NOMO-1 (cell line): ENCODE measurements around the gene ARHGAP42.
"Not testable (repeated sequence)": the region's sequence is repeated elsewhere in the genome, so short reads cannot be mapped to it uniquely, and the experiment has no call there.

Source experiments
- DNase-seq, 2 experiments: peaks; one replicate each; lab custom pipeline; 2025; ENCODE audit not compliant: unreplicated experiment in 2 of 2; lab: John Stamatoyannopoulos, UW

The ARHGAP42 gene

DNA sequence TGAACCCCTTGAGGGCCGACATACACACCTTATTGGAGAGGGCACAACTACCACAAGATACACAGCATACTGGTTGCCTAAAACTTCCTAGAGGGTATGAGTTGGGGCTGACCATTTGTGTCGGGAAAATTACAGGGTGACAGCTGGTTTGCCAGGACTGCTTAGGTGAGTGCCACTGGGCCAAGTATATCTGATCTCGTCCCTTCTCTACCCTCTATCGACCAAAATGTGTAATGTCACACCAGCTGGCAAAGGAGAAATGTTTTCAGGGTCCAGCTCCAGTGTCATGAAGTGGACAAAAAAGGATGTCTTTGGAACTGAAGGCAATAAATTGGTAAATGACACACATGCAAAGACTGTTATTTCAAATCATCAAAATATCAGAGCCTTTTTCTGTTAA is 316.4 kb downstream of the ARHGAP42 start:
- no peak for DNase-seq

DNA sequence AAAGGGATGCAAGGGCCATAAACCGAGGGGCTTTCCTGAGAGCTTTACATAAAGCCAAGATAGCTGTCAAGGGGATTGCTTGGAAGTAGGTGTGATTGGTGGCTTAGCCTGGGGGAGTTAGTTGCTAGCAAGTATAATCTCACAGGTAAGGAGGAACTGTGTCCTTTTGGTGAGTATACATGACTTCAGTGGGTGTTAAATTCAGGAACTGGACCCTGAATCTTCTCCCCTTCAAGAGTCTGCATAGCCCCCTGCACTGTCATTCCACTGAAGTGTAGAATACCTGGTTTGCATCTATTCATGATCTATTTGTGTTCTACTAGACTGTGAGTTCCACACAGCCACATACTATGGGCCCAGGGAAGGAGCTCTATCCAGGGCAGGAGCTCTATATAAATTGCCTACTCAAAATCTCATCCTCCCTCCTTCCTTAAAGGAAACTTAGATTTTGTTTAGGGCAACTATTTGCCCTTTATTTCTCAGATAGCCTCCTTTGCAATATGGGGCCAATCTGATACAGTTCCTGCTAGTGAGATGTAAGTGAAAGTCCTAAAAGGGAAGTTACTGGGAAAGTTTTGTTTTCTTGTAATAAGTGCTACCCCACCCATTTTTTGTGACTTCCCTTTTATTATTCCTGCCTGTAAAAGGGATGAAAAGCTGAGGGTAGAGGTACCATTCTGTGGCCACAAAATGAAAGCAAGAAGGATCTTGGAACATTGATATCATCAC is 322.0 kb downstream of the ARHGAP42 start:
- DNase-seq: peak; percentile 33 to 71

DNA sequence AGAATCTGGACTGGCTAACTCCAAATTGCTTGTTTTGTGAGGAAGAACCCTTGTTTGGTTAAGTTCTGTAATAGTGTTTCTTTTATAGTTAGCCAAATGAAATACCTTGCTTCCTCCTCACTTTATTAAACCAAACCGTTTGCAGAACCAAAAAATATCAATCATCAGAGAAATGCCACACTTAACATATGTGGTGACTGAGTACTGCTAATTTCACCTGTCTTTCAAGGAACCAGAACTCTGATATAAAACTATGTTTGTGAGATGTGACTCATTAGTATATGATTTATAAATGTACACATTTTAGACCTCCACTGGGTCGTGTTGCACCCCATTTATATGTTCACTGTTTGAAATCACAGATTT is 322.6 kb downstream of the ARHGAP42 start:
- DNase-seq: no peak

DNA sequence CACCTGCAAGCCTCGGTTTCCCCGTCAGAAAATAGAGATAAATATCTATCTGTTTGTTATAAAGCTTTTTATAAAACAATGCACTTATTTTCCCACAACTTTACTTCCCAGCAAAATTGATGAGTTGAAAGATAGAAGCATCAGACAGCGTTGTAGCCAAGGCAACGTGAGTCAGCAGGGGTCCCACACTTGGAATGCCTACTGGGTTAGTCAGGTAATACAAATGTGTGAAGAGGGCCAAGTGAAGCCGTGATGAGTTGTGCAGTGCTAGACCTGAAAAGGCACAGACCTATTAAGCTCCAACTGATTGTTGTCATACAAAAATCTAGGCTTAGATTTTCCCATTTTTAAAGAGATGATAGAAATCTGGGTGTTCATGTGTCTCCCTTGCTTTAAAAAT is 323.8 kb downstream of the ARHGAP42 start:
- no peak for DNase-seq

DNA sequence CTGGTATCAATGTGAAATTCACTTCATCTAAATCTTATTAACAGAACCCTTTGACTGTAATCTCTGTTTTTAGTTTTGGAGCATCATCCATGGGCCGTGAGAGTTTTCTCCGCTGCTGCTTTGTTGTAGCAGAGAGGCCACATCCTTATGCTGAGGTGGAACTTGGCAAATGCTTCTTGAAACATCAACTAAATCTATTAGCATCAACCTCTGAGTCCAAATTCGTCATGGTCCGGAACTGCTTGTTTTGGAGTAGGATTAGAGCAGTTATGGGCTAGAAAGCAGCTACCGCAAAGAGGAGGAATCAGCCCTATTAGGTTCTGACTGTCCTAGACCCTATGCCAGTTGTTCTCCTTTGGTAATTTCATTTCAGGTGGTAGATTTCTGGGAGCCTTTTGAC is 324.8 kb downstream of the ARHGAP42 start:
- no peak for DNase-seq

DNA sequence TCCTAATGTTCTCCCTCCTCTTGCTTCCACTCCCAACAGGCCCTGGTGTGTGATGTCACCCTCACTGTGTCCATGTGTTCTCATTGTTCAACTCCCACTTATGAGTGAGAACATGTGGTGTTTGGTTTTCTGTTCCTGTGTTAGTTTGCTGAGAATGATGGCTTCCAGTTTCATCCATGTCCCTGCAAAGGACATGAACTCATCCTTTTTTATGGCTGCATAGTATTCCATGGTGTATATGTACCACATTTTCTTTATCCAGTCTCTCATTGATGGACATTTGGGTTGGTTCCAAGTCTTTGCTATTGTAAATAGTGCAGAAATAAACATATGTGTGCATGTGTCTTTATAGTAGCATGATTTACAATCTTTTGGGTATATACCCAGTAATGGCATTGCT is 326.6 kb downstream of the ARHGAP42 start:
- DNase-seq: not testable (repeated sequence)

DNA sequence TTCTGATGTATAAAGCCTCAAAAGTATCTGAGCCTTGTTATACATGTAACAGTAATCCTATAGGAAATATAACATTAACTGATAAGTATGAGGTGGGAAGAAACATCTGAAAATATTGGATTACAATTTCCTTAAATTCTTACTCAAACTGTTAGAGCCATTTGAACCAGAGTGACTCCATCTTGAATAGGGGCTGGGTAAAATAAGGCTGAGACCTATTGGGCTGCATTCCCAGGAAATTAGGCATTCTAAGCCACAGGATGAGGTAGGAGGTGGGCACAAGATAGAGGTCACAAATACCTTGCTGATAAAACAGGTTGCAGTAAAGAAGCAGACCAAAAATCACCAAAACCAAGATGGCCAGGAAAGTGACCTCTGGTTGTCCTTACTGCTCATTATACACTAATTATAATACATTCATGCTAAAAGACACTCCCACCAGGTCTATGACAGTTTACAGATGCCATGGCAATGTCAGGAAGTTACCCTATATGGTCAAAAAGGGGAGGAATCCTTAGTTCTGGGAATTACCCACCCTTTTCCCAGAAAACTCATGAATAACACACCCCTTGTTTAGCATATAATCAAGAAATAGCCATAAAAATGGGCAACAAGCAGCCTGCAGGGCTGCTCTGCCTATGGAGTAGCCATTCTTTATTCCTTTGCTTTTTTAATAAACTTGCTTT is 327.7 kb downstream of the ARHGAP42 start:
- DNase-seq: no peak

DNA sequence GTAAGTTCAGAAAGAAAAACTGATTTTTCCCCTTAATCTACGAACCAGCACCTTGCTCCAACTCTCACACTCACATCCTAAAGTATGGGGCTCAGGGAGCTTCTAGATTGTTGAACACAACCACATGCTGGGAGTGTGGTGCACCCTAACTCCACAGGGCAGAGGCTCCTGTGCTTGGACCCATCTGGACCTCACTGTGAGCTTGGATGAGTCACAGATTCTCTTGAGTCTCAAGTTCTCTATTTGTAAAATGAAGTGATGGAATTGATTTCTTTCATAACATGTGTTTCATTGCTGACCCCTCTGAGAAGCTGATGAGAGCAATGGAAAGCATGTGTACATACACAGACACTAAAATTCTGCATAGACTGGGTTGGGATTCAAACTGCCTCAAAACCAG is 332.8 kb downstream of the ARHGAP42 start:
- no peak for DNase-seq

DNA sequence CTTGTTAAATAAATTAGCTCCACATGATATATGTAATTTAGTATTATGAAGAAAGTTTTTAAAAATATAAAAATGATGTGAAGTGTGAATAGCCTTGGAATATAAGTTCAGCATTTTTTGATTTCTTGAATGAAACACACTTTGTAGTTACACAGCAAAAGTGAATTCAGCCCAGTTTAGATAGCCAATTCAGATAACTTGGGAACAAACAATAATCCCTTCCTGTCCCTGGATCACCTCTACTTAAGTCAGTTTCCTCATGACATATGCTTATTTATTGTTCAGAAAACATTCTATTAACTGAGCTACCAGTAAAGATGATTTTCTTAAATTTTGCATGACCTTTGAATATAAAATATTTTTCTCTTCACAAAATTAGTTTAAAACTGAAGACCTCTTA is 335.2 kb downstream of the ARHGAP42 start:
- no peak for DNase-seq

DNA sequence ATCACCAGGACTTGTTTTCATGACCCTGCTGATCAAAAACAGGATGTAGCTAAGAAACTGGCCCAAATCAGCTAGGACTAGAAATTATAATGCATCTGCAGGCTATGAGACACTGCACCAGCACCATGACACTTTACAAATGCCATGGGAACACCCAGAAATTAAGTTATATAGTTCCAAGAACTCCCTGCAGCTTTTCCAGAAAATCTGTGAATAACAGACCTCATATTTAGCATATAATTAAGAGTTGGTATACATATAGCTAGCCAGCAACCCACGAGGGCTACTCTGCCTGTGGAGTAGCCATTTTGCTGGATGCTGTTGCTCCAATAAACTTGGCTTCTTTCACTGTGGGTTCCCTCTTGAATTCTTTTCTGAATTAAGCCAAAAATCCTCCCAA is 341.6 kb downstream of the ARHGAP42 start:
- no peak for DNase-seq

DNA sequence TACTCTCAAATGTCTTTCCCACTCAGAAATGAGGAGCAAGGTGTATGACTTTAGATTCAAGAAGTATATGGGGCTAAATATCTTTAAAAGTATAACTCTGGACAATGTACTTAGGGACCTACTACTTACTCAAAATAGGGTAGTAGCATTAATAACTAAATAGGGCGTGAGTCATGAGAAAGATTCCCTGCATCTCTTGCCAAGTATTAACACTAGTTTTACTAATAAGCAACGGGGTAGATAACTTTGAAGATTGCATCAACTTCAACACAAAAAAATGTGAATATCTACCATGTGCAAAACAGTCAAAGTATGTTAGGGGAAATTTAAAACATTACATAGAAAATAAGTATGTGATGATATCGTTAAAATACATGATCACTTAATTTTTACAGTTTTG is 342.9 kb downstream of the ARHGAP42 start:
- no peak for DNase-seq

DNA sequence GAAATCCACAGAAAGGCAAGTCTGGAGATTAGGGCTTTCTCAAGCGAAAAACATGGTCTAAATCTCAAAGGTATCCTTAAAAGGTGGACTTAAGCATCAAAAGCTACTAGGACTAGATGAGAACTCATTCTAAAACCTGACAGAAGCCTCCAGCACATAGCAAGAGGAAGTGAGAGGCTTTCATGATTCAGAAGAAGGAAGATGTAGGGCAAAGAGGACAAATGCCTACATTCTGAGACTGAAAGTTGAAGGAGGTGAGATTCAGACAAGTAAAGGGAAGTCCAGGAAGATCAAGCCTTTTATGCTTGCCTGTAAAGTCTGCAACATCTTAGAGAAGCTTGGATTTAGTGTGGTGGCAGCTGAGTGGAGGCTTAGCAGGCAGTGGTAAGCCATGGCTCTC is 343.6 kb downstream of the ARHGAP42 start:
- DNase-seq: no peak

DNA sequence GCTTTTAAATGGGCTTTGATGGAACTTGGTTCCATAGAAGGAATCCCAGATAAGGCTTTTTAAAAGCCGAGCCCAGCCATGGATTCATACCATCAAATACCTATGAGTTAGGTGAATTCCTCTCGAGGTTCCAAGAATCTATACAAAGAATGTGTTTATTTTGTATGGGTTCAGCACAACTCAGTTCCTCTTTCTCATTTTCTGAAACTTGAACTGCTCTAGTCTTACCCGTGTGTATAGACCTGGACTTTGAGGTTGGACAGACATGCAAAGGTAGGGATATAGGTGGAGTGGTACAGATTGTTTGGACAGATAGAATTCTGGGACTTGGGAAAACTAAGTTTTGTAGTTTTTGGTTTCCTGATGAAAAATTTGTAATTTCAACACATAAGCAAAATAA is 344.6 kb downstream of the ARHGAP42 start:
- no peak for DNase-seq

DNA sequence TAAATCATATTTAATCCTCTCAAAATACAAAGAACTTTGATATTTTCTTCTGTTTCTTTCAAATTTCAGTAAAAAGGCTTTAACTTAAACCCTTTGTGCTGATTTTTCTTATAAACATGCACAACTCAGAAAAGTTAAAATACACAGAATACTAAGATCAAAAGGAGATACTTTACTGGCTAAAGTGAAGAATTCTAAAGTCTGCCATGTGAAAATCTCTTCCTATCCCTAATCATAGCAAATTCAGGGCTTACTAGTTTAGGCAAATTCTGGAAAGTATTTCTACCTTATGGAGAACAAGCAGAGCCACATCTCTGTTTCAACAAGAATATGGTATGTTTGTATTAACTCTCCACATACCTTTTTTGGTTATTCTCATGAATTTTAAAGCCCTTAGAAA is 345.9 kb downstream of the ARHGAP42 start:
- DNase-seq: no peak

DNA sequence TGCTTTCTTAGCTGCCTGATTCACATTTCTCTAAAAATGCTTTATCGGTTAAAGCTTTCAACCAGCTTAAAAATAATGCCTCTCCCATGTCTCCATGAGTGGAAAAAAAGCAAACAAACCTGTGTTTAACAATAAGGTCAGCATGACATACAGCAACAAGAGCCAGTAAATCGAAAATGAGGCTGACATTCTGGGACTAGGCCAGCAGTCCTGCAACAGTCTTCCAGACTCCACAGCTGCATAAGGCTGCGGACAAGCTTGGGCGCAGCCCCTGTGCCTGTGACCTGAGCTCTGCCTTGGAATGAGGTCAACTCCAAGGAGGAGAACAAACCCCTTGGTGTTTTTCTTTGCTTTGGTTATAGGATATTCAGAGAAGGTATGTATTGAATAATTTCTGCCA is 347.0 kb downstream of the ARHGAP42 start:
- no peak for DNase-seq

DNA sequence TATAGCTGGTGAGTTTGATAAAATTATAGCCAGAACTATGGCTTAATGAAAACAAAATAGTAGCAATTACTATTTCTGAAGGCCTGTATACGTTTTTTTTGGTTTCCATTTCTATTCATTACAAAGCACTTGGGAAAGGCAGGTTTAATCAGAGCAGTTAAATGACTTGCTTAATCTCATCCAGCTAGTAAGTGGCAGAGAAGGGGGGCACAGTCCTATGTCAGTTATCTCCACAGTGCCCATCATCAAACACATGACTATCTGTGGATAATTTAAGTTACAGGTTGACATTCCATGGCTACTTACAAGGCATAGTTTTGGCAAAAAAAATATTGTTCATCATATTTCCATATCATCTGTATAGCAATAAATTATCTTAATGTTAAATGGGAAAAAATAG is 348.8 kb downstream of the ARHGAP42 start:
- no peak for DNase-seq
